HG02610 (cell line): Measurements from ENCODE around the gene CAPZB.
"Not testable (repeated sequence)": the region's sequence is repeated elsewhere in the genome, so short reads cannot be mapped to it uniquely, and the experiment has no call there.

Experiments
- ATAC-seq: cut with Tn5 transposase; IDR thresholded peaks from one replicate; pipeline ENCODE4 v1.9.1; 2021; ENCODE audit warnings: mild to moderate bottlenecking, moderate library complexity; ENCODE audit not compliant: unreplicated experiment

The CAPZB gene

DNA sequence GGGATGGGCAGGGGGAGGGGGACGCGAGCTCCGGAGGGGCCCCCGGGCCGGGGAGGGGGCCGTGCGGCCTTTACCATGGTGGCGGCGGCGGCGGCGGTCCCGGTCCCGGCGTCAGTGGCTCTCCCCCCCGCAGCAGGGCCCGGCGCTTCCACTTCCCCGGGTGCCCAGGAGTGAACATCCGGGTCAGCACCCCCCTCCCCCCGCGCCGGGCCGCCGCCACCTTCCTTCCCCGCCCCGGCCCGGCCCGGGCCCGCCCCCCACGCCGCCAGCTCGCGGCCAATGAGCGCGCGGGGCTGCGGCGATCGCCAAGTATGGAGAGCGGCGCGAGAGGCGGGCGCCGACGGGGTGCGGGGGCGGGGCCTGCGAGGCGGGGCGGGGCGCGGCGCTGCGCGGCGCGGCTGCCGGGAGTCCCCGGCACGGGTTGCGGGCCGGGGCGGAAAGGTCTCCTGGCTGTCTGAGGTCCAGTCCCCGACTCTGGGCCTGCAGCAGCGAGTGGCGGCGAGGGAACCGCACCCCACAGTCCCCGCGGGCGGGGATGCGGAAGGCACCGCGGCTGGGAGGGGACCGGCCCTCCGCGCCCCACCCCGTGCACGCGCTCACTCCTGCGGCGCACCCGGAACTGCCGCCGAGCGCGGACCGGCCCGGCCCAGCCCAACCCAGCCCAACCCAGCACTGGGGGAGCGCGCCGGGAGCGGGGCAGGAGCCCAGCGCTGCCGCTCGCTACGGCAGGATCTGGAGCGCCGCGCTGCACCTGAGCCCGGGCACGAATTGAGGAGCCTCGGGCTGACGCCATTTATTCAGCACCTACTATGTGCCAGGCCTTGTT, at the start of gene CAPZB:
CAPZB (minus strand) TSS at position 178 of the 826 bp plus-strand sequence; CDS start at position 77, 101 bp downstream.
- peak; percentile 75 for ATAC-seq

DNA sequence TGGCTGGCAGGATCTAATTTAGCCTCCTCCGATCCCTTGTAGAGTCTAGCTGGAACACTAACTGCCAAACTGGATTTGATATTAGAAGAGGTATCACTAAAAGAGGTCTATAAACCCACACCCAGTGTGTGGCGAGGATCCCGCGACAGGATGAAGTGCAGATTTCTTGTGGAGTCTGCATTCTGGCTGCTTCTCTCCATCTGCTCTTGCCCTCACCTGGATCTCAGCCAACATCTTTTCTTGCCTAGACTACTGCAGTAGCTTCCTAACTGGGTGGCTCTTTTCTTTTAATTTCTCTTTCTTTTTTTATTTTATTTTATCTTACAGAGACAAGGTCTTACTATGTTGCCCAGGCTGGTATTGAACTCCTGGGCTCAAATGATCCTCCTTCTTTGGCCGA, 48.9 kb upstream of the CAPZB start:
- ATAC-seq = no peak

DNA sequence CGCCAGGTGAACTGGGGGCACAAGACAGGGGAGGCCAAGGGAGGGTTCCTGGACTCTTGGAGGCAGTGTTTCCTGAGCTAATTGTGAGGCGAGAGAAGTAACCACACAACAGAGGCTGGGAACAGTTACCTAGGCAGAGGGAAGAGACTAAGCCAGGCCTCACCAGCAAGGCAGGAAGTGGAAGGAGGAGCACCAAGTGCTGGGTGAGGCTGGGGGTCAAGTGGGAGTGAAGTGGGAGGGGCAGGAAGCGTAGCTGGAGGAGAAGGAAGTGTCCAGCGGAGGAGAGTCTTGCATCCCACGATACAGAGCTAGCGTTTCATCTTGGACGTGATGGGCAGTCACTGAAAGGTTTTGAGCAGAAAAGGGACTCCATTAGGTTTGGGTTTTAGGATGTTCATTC, 48.3 kb upstream of the CAPZB start:
- no peak for ATAC-seq

DNA sequence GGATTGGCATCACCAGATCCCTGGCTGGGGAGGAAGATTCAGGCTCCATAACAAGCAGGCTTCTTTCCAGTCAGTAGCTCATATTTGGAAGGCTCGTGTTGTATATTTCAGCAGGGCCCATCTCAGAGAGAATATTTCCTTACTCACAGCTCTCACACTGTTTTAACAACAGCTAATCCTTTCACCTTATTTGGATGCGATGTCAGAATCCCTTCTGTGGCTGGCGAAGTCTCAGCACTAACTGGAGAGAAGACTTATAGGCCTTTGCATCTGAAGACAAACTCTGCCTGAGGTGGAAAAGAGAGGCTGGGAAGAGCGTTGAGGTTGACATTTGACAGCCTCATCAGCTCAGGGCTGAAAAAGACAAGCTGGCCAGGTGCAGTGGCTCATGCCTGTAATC, 47.2 kb upstream of the CAPZB start:
- ATAC-seq = no peak

DNA sequence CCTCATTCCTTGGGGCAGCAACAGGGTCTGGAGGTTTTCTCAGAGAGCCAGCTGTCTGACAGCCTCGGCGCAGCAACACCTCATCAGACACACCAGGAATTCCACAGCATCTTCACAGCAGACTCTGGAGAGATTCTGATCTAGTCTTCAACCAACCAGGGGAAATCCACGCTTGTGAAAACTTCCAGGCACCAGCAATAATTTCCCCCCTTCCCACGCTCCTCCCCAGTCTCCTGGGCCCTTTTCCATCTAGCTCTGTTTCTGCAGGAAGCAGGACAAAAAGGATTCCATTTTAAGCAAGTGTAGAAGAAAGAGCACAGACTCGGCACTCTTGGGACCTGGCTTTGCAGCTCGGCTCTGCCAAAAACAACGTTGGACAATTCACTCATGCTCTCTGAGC, 44.3 kb upstream of the CAPZB start:
- ATAC-seq = no peak

DNA sequence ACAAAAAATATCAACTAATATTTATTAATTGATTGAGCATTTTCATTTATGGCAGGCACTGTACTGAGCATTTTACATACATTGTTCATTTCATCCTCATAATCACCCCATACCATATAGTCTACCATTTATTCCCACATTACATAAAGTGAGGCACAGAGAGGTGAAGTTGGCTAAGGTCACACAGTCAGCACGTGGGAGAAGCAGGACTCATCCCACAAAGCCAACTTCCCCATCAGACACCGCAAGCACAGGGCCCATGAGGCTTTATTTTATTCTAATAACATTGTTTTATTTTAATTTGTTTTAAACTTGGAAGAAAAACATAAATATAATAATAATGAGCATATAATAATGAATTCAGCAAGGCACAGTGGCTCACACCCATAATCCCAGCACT, 43.1 kb upstream of the CAPZB start:
- ATAC-seq = no peak

DNA sequence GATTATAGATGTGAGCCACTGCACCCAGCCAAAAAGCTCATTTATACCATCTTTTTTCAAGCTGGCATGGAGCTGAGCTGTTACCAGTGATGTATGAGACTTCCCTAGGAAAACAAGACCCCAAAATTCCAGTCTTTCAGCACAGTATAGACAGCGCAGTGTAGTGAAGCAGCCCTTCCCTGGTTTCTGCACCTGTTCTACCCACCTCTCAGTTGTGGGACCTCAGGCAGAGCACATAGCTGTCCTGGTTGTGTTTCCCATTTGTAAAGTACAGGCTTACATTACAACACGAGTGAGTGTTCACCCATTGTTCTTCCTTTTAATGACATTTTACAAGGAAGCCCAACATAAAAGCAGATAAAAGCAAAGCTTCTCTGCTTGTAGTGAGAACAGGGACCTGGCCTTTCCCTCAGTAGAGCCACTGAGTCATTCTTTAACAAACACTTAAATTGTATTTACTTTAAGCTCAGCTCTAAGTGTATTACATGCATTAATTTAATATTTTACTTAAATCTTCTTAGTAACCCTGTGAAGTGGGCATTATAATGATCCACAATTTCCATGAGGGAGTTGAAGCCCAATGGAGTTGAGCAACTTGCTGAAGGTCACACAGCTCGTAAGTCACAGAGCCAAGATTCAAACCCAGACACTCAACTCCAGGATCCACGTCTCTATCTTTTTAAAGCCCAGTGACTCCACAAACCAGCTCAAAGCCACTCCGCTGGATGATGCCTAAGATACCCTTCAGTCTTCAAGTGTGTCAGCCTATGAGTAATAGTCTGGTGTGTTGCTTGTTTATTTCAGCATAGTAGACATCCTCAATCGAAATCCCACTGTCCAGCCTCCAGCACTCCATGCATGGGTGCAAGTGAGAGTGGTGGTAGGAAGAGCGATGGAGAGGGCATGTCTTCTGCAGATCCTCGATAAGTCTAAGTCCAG, 40.5 kb upstream of the CAPZB start:
- no peak for ATAC-seq

DNA sequence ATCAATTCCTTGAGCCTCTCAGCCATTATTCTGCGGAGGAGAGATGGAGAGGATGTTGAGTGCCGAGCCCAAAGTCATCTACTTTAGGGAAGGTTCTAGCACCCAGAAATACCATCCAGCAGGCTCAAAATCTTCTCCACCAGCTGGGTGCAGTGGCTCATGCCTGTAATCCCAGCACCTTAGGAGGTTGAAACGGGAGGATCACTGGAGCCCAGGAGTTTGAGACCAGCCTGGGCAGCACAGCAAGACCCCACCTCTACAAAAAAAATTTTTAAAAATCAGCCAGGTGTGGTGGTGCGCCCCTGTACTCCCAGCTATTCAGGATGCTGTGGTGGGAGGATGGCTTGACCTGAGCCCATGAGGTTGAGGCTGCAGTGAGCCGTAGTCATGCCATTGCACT, 39.5 kb upstream of the CAPZB start:
- ATAC-seq = no peak

DNA sequence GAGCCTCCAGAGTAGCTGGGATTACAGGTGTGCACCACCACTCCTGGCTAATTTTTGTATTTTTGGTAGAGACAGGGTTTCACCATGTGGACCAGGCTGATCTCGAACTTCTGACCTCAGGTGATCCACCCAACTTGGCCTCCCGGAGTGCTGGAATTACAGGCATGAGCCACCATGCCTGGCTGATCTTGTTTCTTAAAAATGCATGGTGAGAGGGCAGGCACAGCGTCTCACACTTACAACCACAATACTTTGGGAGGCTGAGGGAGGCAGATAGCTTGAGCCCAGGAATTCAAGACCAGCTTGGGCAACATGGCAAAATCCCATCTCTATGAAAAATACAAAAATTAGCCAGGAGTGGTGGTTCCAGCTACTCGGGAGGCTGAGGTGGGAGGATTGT, 37.2 kb upstream of the CAPZB start:
- ATAC-seq = not testable (repeated sequence)

DNA sequence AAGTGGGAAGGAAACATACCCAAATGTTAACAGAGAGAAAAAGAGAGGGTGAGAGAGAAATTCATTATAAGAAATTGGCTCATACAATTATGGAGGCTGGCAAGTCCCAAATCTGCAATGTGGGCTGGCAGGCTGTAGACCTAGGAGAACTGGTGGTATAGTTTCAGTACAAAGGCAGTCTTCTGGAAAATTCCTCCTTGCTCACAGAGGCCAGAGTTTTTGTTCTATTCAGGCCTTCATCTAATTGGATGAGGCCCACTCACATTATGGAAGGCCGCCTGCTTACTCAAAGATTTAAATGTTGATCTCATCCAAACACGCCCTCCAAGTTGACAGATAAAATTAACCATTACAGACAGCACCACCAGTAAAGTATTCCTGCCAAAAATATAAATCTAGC, 36.1 kb upstream of the CAPZB start:
- no peak for ATAC-seq

DNA sequence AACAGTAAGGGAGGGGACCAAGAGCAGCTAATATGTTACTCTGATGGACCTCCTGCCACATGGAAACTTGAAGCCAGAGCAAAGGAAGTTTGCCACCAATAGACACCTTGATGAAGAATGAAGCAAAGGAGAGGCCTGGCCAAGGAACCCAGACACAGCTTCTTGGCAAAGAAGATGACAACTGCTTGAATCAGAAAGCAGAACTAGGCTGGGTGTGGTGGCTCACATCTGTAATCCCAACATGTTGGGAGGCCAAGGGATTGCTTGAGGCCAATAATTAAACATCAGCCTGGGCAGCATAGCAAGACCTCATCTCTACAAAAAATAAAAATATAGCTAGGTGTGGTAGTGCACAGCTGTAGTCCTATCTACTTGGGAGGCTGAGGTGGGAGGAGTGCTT, 31.7 kb upstream of the CAPZB start:
- ATAC-seq = no peak

DNA sequence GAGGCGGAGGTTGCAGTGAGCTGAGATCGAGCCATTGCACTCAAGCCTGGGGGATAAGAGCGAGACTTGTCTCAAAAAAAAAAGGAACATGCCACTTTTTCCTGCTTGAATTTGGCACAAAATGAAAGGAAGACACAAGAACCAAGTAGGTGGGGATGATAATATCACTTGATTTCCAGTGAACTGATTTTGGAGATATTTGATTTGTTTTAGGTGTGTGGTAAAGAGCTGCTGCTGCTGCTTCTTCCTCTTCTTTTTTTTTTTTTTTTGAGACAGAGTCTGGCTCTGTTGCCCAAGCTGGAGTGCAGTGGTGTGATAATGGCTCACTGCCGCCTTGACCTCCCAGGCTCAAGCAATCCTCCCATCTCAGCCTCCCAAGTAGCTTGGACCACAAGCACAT, 29.9 kb upstream of the CAPZB start:
- no peak for ATAC-seq

DNA sequence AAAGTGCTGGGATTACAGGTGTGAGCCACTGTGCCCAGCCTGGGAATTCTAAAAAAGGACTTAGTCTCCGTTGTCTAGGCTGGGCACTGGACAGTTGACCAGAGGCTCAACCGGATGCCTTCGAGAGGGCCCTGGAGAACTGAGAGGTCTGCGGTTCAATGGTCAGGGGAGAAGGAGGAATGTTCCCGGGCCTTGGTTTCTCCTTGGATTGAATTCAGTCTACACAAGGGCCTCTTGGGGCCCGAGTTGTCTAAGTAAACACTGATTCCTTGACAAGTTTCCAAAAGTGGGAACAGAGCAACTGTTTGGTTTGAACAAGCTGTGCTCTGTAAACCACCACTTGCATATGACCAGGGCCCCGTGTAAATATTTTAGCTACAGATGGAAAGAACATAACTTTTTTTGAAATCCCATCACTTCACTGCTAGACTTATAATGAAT, 29.1 kb upstream of the CAPZB start:
- ATAC-seq = no peak

DNA sequence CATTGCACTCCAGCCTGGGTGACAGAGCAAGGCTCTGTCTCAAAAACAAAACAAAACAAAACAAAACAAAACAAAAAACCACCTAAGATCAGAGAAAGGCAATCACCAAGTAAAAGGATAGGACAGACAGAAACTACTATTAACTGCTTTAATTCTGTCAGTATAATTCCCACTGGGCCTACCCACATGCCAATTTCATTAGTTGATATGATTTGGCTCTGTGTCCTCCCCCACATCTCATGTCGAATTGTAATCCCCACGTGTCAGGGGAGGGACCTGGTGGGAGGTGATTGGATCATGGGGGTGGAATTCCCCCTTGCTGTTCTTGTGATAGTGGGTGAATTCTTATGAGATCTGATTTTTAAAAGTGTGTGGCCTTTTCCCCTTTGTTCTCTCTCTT, 27.2 kb upstream of the CAPZB start:
- ATAC-seq = no peak

DNA sequence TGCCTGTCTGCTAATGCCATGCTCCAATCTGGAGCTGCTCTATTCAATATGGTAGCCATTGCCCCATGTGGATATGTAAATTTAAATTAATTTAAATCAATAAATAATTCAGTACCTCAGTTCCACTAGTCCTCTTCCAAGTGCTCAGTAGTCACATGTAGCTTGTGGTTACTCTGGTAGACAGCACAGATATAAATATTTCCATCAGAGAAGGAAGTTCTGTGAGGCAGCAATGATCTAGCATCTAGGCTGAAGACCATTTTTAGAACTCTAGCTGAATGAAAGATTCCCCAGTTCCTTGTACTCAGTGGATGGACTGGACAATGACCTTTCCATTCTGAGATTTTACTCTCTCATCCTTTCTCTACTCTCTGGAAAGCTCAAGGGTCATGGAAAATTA, 25.8 kb upstream of the CAPZB start:
- no peak for ATAC-seq

DNA sequence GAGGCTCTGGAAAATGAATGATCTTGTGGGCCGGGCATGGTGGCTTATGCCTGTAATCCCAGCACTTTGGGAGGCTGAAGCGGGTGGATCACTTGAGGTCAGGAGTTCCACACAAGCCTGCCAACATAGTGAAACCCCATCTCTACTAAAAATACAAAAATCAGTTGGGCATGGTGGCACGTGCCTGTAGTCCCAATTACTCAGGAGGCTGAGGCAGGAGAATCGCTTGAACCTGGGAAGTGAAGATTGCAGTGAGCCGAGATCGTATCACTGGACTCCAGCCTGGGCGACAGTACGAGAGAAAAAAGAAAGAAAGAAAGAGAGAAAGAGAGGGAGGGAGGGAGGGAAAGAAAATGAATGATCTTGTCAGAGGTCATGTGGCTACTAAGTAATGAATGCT, 24.3 kb upstream of the CAPZB start:
- ATAC-seq = not testable (repeated sequence)

DNA sequence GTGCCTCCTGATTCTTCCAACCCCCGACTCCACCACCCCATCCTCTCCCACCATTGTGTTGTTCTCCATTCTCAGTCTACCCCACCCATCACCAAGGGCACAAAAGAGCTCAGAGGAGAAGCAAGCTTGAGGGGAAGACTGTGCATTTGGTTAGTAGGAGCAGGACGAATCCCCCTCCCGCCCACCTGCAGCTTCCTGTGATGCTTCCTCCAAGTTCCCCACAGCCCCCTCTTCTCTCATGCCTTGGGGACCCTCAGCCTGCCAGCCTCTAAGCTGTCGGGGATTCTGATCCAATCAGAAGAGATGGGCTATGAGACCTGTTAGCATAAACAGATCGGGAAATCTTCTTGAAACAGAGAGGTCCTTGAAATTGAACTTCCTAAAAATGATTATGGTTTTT, 22.2 kb upstream of the CAPZB start:
- ATAC-seq = no peak

DNA sequence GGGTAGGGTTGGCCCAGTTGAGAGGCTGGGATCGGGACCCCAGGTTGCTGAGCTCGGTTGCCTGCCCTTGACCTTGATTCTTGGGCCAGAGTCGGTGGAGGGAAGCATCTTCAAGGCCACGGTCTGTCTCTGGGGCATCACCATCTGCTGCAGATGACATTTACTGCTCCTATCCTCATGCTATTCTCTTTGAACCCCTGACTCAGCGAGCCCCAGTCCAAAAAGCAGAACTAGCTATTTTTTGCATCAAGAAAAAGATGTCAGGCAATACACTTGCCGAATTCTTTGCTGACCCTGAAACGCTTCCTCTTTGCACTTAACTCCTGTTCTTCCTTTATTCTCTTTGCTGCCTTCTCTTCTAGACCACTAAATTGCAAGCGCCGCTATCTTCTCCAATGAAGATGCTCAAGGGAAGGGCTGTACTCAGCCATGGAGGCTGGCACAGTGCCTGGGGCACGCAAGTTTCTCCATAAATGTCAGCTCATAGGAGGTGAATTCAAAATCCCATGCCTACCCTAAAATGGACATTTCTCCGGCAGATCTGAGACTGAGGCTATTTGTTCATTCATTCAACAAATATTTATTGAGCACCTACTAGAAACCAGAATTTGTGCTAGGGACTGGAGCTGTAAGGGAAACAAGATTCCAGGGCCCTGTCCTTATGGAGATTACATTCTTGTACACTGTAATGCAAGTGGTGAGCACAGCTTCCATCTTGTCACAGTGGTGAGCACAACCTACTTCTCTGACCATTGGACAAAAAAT, 20.5 kb upstream of the CAPZB start:
- no peak for ATAC-seq

DNA sequence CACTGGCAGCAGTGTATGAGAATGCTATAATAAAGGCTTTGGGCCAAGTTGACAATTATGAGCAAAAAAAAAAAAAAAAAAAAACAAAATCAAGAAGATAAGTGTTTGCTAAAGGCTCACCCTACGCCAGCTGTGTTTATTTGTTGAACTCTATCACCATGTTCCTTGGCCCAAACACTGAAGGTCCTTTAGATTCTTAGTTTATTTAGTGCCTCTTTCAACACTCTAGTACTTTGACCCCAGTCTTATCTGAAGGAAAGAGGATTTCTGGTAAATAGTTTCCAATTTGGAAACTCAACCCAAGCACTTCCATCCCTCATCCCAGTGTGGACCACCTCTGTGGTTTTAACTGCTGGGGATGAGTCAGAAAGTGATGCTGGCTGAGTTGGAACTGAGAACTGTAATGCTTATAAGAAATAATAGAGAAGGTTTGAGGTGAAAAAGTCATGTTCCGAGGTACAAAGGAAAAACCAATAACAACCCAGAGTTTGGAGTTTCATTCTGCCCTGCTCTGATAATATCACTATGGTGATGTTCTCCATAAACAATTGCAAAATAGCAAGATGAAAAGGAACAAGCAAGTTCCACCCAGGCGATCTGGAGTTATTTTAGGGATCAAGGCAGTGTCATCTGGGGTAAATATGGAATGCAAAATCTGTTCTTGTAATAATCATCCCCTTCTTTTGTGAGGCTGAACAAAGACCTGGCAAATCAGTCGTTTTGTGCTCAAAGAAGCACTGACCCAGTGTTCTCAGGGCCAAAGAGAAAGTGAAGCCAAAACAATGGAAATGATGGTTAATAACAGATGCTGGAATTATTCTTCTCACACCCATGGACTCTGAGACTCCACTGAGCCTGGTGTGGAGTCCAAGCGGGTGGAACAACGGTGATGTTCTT, 19.7 kb upstream of the CAPZB start:
- no peak for ATAC-seq

DNA sequence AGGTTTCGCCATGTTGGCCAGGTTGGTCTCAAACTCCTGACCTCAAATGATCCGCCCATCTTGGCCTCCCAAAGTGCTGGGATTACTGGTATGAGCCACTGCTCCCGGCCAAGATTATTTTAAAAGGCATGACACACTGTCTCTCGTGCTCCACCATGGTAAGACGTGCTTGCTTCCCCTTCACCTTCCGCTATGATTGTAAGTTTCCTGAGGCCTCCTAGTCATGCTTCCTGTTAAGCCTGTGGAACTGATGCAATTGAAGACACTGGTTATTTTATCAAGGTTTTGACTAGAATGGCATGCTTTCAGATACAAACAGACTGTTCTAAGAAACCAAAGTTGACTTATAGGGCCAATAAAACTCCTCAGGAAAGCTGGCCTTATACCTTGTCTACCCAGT, 16.9 kb upstream of the CAPZB start:
- not testable (repeated sequence) for ATAC-seq
